ENCODE data around the gene SAMD10.
"Not testable (repeated sequence)": the region's sequence is repeated elsewhere in the genome, so short reads cannot be mapped to it uniquely, and the experiment has no call there.

The SAMD10 gene

GRCh38 chr20:63968928-63969760 lies 10.3 kb downstream of the SAMD10 start:
- DNase-seq = peak; percentile 46
- ATAC-seq = peak; percentile 5

- no peak for ATAC-seq
Observed at GRCh38 chr20:63968136-63968927, 11.1 kb downstream of the SAMD10 start.

GRCh38 chr20:63967330-63968135 lies 11.9 kb downstream of the SAMD10 start:
- ATAC-seq (no peak), DNase-seq (peak; percentile 2)

More at GRCh38 chr20:63968136-63968927, 11.1 kb downstream of the SAMD10 start:
- peak; percentile 2 for DNase-seq

GRCh38 chr20:63966944-63967322 lies 12.5 kb downstream of the SAMD10 start:
- DNase-seq (no peak), ATAC-seq (no peak)

GRCh38 chr20:63966172-63966943 lies 13.1 kb downstream of the SAMD10 start:
- ATAC-seq (no peak), DNase-seq (peak; percentile 2)

- no peak for ATAC-seq
- no peak for DNase-seq
Observed at GRCh38 chr20:63964412-63964811, 15.0 kb downstream of the SAMD10 start.

- DNase-seq (no peak), ATAC-seq (no peak)
Observed at GRCh38 chr20:63963784-63964301, 15.6 kb downstream of the SAMD10 start.

- DNase-seq (no peak), ATAC-seq (no peak)
Observed at GRCh38 chr20:63963348-63963741, 16.1 kb downstream of the SAMD10 start.

GRCh38 chr20:63962426-63963347 lies 16.8 kb downstream of the SAMD10 start:
- DNase-seq (no peak), ATAC-seq (no peak)

- ATAC-seq = no peak
- no peak for DNase-seq
Observed at GRCh38 chr20:63961664-63962425, 17.6 kb downstream of the SAMD10 start.

- not testable (repeated sequence) for ATAC-seq
Observed at GRCh38 chr20:63960654-63961621, 18.5 kb downstream of the SAMD10 start.

GRCh38 chr20:63959699-63960075 lies 19.8 kb downstream of the SAMD10 start:
- no peak for ATAC-seq
- DNase-seq = no peak

More at GRCh38 chr20:63960654-63961621, 18.5 kb downstream of the SAMD10 start:
- DNase-seq = not testable (repeated sequence)

- ATAC-seq (no peak), DNase-seq (no peak)
Observed at GRCh38 chr20:63958964-63959698, 20.3 kb downstream of the SAMD10 start.

- ATAC-seq (no peak), DNase-seq (no peak)
Observed at GRCh38 chr20:63958471-63958870, 21.0 kb downstream of the SAMD10 start.

GRCh38 chr20:63957690-63958441 lies 21.6 kb downstream of the SAMD10 start:
- peak; percentile 62 for DNase-seq
- no peak for ATAC-seq

GRCh38 chr20:63957004-63957689 lies 22.3 kb downstream of the SAMD10 start:
- peak; percentile 75 for DNase-seq

More at GRCh38 chr20:63957004-63957689, 22.3 kb downstream of the SAMD10 start:
- ATAC-seq = peak; percentile 55
